K562 (cell line): Measurements from ENCODE around the gene CHST10. TPM values are rescaled to one million over a fixed set of nuclear protein-coding genes. Genes with fewer than 3 reads are reported as not detected.

ENCODE experiments used
- BRD4 ChIP-seq: fragments of 200-600 bp; sonication (generic); IDR thresholded peaks from 2 replicates; pipeline ENCODE4 v1.6.1; 2017; ENCODE audit warnings: inconsistent platforms
- MTA1 ChIP-seq: fragments of 450-650 bp; IDR thresholded peaks from 2 replicates; pipeline ENCODE4 v1.6.1; 2017; ENCODE audit warnings: borderline replicate concordance
- NFRKB ChIP-seq: fragments of 450-650 bp; IDR thresholded peaks from 2 replicates; pipeline ENCODE4 v1.6.1; 2016; ENCODE audit warnings: low read depth
- TCF3 ChIP-seq: sonication (generic); formaldehyde crosslinking; IDR thresholded peaks from 2 replicates; pipeline ENCODE4 v1.4.0; 2020; ENCODE audit warnings: mild to moderate bottlenecking, missing genetic modification reagents
- ZNF140 ChIP-seq: fragments of 250-450 bp; sonication (Bioruptor Pico); IDR thresholded peaks from 2 replicates; pipeline ENCODE4 v1.8.0; 2021; ENCODE audit warnings: moderate library complexity, mild to moderate bottlenecking, inconsistent platforms
- ZNF766 ChIP-seq: fragments of 200-800 bp; sonication (Bioruptor generic); conservative IDR thresholded peaks from 2 replicates; pipeline ENCODE4 v1.6.1; 2016; ENCODE audit warnings: missing genetic modification characterization, missing compliant biosample characterization
- polyA plus RNA-seq, 8 experiments: library from polyadenylated mRNA; depleted of rRNA in 4 of 8; stranded (reverse) in 5 of 8; unstranded in 3 of 8; fragments of >200 nt; fragmentation: Nextera tagmentation in 2 of 8; fragmentation: Illumina TruSeq in 1 of 8; extraction: Ambion mirVana in 2 of 8; extraction: Trizol in 1 of 8; gene quantifications; 2 replicates each; pipeline versions ENCODE4 v1.2.1 to v1.2.3, GENCODE V29; 2011 to 2014; ENCODE audit warnings: inconsistent platforms in 1 of 8, missing spikeins in 1 of 8
- total RNA-seq, 7 experiments: library from RNA; depleted of rRNA in 6 of 7; stranded (reverse); fragments of >200 nt in 6 of 7; fragmentation: Illumina TruSeq in 2 of 7; extraction: Trizol in 2 of 7; gene quantifications; 2 replicates each; pipeline versions ENCODE4 v1.2.1 to v1.2.3, GENCODE V29; 2011 to 2021; ENCODE audit warnings: low replicate concordance in 1 of 7
- TF ChIP-seq, protein P1 (sequence below), 2 experiments: fragments of 450-650 bp in 1 of 2; sonication (generic) in 1 of 2; formaldehyde crosslinking in 1 of 2; IDR thresholded peaks; 2 replicates each; pipeline versions ENCODE4 v1.7.1 to v1.9.0; 2016 to 2022; ENCODE audit warnings: inconsistent platforms in 1 of 2, mild to moderate bottlenecking in 1 of 2, missing genetic modification reagents in 1 of 2
- TF ChIP-seq, protein P2 (sequence below): fragments of 450-650 bp; IDR thresholded peaks from 2 replicates; pipeline ENCODE4 v1.6.1; 2016
- TF ChIP-seq, protein P3 (sequence below): fragments of 250-450 bp; sonication (Bioruptor Pico); IDR thresholded peaks from 2 replicates; pipeline ENCODE4 v1.5.0; 2021; ENCODE audit warnings: mild to moderate bottlenecking, moderate library complexity
- TF ChIP-seq, protein P4 (sequence below): sonication (generic); formaldehyde crosslinking; IDR thresholded peaks from 2 replicates; pipeline ENCODE4 v1.8.0; 2022; ENCODE audit warnings: missing genetic modification reagents, mild to moderate bottlenecking, moderate library complexity, borderline replicate concordance
- TF ChIP-seq, protein P5 (sequence below): fragments of 250-450 bp; sonication (Bioruptor Pico); IDR thresholded peaks from 2 replicates; pipeline ENCODE4 v1.5.0; 2021

The CHST10 gene
- total and polyA plus RNA-seq, 9 of the 15 experiments (the other 6 are each of a cell fraction or from before 2014, with no cell fraction given), result 1.3 to 30.9 (median 19.3) TPM

GRCh38 chr2:100416397-100416934 lies 1.0 kb downstream of the CHST10 start (continued):
- TF ChIP-seq, protein P1, sequence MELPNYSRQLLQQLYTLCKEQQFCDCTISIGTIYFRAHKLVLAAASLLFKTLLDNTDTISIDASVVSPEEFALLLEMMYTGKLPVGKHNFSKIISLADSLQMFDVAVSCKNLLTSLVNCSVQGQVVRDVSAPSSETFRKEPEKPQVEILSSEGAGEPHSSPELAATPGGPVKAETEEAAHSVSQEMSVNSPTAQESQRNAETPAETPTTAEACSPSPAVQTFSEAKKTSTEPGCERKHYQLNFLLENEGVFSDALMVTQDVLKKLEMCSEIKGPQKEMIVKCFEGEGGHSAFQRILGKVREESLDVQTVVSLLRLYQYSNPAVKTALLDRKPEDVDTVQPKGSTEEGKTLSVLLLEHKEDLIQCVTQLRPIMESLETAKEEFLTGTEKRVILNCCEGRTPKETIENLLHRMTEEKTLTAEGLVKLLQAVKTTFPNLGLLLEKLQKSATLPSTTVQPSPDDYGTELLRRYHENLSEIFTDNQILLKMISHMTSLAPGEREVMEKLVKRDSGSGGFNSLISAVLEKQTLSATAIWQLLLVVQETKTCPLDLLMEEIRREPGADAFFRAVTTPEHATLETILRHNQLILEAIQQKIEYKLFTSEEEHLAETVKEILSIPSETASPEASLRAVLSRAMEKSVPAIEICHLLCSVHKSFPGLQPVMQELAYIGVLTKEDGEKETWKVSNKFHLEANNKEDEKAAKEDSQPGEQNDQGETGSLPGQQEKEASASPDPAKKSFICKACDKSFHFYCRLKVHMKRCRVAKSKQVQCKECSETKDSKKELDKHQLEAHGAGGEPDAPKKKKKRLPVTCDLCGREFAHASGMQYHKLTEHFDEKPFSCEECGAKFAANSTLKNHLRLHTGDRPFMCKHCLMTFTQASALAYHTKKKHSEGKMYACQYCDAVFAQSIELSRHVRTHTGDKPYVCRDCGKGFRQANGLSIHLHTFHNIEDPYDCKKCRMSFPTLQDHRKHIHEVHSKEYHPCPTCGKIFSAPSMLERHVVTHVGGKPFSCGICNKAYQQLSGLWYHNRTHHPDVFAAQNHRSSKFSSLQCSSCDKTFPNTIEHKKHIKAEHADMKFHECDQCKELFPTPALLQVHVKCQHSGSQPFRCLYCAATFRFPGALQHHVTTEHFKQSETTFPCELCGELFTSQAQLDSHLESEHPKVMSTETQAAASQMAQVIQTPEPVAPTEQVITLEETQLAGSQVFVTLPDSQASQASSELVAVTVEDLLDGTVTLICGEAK (IDR thresholded peaks at IDR 0.05), result peak; percentile 62
- TF ChIP-seq, protein P1 (CRISPR knock-in tag; IDR thresholded peaks at IDR 0.05), result no peak
- TF ChIP-seq, protein P2, sequence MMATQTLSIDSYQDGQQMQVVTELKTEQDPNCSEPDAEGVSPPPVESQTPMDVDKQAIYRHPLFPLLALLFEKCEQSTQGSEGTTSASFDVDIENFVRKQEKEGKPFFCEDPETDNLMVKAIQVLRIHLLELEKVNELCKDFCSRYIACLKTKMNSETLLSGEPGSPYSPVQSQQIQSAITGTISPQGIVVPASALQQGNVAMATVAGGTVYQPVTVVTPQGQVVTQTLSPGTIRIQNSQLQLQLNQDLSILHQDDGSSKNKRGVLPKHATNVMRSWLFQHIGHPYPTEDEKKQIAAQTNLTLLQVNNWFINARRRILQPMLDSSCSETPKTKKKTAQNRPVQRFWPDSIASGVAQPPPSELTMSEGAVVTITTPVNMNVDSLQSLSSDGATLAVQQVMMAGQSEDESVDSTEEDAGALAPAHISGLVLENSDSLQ, result no peak
- TF ChIP-seq NFRKB (no peak), ZNF140 (CRISPR knock-in tag) (no peak), BRD4 (no peak), MTA1 (no peak), TCF3 (CRISPR knock-in tag) (no peak), ZNF766 (CRISPR knock-in tag) (0 out of 2 replicates have a peak, but pooled peaks have one; percentile 12)
- TF ChIP-seq, protein P3, sequence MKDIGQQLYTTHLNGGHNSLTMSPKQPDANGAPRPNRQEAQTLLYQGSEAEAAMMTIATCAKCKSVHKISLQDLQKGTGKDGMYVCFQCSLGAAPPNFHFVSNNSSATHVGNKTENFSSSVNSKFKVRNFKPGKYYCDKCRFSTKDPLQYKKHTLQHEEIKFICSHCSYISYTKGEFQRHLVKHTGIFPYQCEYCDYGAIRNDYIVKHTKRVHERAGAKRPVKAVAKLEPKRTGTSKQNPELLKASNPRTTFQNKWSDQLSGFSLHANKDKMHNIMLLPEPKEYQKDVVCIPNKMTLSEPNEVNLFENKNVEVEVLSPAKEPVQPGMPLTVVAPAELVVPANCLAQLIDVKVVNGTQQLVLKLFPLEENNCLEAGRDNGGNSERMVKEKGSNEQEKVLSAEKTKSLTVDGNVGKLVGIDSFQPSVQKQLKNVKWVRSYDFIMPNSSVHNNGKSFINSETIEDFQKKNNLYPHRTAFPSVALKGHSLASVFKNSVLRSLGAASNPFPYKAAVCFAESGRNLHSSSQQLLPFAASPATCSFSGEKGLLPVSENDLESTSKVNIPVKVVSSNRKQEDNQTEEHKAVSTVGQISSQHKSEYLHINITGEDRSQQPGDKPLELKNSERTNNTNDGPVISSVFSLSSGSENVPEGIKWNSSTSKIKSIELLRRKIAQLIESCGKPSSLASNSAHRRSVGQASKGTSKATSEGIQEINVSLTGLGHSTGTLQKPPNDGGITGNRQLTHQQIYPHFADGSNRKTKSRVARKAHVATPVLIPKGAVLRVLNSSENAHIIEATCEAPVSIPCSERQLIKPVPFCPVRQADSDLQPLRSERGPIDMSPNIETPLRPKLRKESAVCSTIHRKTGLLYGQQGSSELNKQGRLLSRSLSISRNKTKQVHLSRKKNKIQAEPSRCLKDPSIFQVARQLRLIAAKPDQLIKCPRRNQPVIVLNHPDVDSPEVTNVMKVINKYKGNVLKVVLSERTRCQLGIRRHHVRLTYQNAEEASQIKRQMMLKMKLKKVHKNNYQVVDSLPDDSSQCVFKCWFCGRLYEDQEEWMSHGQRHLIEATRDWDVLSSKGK (CRISPR knock-in tag), result no peak
- TF ChIP-seq, protein P4, sequence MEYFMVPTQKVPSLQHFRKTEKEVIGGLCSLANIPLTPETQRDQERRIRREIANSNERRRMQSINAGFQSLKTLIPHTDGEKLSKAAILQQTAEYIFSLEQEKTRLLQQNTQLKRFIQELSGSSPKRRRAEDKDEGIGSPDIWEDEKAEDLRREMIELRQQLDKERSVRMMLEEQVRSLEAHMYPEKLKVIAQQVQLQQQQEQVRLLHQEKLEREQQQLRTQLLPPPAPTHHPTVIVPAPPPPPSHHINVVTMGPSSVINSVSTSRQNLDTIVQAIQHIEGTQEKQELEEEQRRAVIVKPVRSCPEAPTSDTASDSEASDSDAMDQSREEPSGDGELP (CRISPR knock-in tag), result no peak
- TF ChIP-seq, protein P5, sequence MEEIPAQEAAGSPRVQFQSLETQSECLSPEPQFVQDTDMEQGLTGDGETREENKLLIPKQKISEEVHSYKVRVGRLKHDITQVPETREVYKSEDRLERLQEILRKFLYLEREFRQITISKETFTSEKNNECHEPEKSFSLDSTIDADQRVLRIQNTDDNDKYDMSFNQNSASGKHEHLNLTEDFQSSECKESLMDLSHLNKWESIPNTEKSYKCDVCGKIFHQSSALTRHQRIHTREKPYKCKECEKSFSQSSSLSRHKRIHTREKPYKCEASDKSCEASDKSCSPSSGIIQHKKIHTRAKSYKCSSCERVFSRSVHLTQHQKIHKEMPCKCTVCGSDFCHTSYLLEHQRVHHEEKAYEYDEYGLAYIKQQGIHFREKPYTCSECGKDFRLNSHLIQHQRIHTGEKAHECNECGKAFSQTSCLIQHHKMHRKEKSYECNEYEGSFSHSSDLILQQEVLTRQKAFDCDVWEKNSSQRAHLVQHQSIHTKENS, result no peak
